NB4 (cell line): ENCODE measurements around the gene EDAR.

Source experiments
- DNase-seq: peaks from one replicate; pipeline ENCODE4 v3.0.0; 2010; ENCODE audit warnings: low read depth
- H3K4me3 ChIP-seq: one replicate; pipeline ENCODE4 v1.5.1; 2011; ENCODE audit warnings: mild to moderate bottlenecking, low read depth, low read length, moderate library complexity
- MYC ChIP-seq: IDR thresholded peaks from 2 replicates; pipeline ENCODE4 v1.6.1; 2011; ENCODE audit warnings: low read depth, low read length
- POLR2A ChIP-seq: IDR thresholded peaks from 2 replicates; pipeline ENCODE4 v1.6.1; 2011; ENCODE audit warnings: mild to moderate bottlenecking; ENCODE audit not compliant: insufficient read length; ENCODE audit errors: extremely low read depth
- TF ChIP-seq, protein P1 (sequence below): IDR thresholded peaks from one replicate; pipeline ENCODE4 v1.5.1; 2012; ENCODE audit warnings: low read depth, low read length
- TF ChIP-seq, protein P2 (sequence below): IDR thresholded peaks from 2 replicates; pipeline ENCODE4 v1.6.1; 2011; ENCODE audit warnings: low read depth, low read length

Gene EDAR

DNA sequence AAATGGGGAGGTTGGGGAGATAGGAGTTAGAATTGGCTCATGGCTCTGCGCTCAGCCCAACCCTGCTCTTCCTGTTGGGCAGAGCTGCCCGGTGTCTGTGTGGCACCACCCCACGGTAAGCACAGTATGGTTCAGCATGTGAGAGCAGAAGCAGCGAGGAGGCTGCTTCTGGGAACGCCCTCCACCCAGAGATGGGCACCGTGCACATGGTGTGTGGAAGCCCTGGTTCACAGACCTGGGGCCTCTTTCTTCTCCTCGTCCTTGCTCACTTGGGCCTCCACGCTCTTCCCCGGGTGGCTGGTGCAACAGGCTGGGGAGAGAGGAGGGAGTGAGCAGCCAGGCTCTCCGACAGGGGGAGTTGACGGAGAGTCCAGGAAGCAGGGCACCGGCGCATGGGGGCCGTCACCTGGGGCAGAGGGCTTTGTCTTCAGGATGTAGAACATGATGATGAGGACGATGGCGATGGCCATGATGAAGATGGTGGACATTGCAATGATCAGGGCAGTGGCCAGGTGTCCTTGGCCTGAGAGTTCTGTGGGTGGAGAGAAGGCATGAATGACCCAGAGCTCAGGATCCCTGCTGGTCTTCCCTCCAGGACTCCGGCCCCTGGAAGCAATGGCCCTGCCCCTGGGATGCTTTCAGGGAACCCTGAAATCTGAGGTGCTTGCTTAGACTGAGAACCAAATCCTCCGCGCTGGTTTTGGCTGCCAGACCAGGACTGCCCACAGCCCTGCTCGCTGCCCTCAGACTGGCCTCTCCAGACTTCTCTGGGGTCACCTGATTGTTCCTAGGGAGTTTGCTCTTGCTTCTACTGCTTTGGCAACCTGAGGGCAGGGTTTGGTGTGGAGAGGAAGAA, 78.3 kb downstream of the EDAR start:
- no peak for DNase-seq
- TF ChIP-seq MYC (no peak), POLR2A (no peak)
- TF ChIP-seq, protein P1, sequence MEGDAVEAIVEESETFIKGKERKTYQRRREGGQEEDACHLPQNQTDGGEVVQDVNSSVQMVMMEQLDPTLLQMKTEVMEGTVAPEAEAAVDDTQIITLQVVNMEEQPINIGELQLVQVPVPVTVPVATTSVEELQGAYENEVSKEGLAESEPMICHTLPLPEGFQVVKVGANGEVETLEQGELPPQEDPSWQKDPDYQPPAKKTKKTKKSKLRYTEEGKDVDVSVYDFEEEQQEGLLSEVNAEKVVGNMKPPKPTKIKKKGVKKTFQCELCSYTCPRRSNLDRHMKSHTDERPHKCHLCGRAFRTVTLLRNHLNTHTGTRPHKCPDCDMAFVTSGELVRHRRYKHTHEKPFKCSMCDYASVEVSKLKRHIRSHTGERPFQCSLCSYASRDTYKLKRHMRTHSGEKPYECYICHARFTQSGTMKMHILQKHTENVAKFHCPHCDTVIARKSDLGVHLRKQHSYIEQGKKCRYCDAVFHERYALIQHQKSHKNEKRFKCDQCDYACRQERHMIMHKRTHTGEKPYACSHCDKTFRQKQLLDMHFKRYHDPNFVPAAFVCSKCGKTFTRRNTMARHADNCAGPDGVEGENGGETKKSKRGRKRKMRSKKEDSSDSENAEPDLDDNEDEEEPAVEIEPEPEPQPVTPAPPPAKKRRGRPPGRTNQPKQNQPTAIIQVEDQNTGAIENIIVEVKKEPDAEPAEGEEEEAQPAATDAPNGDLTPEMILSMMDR, result no peak
- TF ChIP-seq, protein P2, sequence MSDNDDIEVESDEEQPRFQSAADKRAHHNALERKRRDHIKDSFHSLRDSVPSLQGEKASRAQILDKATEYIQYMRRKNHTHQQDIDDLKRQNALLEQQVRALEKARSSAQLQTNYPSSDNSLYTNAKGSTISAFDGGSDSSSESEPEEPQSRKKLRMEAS, result no peak

DNA sequence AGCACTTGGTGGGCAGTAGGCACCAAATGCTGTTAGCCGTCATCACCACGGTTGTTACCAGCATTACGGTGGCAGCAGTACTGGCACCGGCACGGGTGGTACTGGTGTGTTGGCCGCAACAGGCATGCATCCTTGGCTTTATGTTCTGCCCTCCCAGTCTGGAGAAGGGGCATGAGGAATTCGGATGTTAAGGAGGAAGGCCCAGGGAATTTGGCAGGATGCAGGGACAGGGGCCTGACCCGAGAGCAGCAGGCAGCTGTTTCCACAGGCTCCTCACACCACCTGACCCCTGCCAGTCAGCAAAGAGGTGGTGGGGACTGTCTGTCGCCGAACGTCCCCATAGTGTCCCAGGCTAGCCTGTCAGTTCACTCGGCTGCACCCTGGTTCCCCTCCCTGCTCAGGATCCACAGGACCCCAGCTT, 79.0 kb downstream of the EDAR start:
- H3K4me3 ChIP-seq, result no peak overlapping the region
- TF ChIP-seq POLR2A (no peak), MYC (no peak)
- TF ChIP-seq, protein P1, result no peak
- TF ChIP-seq, protein P2, result no peak
- DNase-seq, result no peak

More for the DNA sequence above, 78.3 kb downstream of the EDAR start:
- no peak overlapping the region for H3K4me3 ChIP-seq

GRCh38 chr2:108909275-108909823, 79.7 kb downstream of the EDAR start:
- H3K4me3 ChIP-seq, result no peak overlapping the region
- TF ChIP-seq, protein P2, result no peak
- TF ChIP-seq, protein P1, result no peak
- TF ChIP-seq POLR2A, result no peak
- no peak for DNase-seq

GRCh38 chr2:108908713-108909070, 80.3 kb downstream of the EDAR start:
- no peak overlapping the region for H3K4me3 ChIP-seq
- TF ChIP-seq, protein P1, result no peak
- DNase-seq, result no peak

- H3K4me3 ChIP-seq, result no peak overlapping the region
- DNase-seq, result no peak
- TF ChIP-seq, protein P2, result no peak
- TF ChIP-seq MYC (no peak), POLR2A (no peak)
- TF ChIP-seq, protein P1, result no peak
Measured at GRCh38 chr2:108907822-108908712, 81.0 kb downstream of the EDAR start.
